Measurements from ENCODE around the gene SH3PXD2B. TPM values are rescaled to one million over a fixed set of nuclear protein-coding genes. Genes with fewer than 3 reads are reported as not detected.

SH3PXD2B gene
- total and polyA plus RNA-seq, 2 donors (not counting 1 experiment from before 2014, with no cell fraction given), result not detected

- H3K27ac Mint-ChIP-seq, result no peak overlapping the region
- H3K4me1 ChIP-seq (ENCODE audit: control insufficient read depth in 2 of 2, insufficient read depth in 2 of 2, low read length in 2 of 2), result no peaks in the 10 kb centered on the region
- no peak for TF ChIP-seq CTCF (IDR thresholded peaks at IDR 0.05)
- TF ChIP-seq EZH2 (IDR thresholded peaks at IDR 0.05; ENCODE audit: borderline replicate concordance, insufficient read depth, low read depth, low read length, poor library complexity, severe bottlenecking), result no peak
- no peak for ATAC-seq (ENCODE audit: low read depth)
- H2AFZ ChIP-seq (ENCODE audit: insufficient read depth, low read depth, low read length, poor library complexity, severe bottlenecking), result no peak overlapping the region
- H3K79me2 ChIP-seq (ENCODE audit: control insufficient read depth, insufficient read depth, low read length), result no peaks in the 10 kb centered on the region
- H3K4me1 Mint-ChIP-seq, result peaks cover 6% of the 10 kb centered on the region
- H3K4me3 Mint-ChIP-seq, result no peak overlapping the region
- peaks cover 37% of the 10 kb centered on the region for H3K27me3 Mint-ChIP-seq
- 82% methylated on average over 11 of the region's 14 CpGs for WGBS (ENCODE audit: insufficient coverage)
- no peak overlapping the region for H3K4me2 ChIP-seq (replicated peaks; ENCODE audit: low read depth, low read length, poor library complexity, severe bottlenecking)
- H3K9me3 ChIP-seq (ENCODE audit: control extremely low read depth in 1 of 3, control insufficient read depth in 2 of 3, insufficient read depth in 1 of 3, low read length in 2 of 3), result peaks cover 0 to 3% (median 0%) of the 10 kb centered on the region in 3 donors
- no peak overlapping the region for H3K27ac ChIP-seq (ENCODE audit: low read length in 2 of 2)
- intact Hi-C loops (cut with micrococcal nuclease), result no loop called here
- no peak overlapping the region for H3K4me3 ChIP-seq (ENCODE audit: control extremely low read depth in 1 of 5, extremely low read depth in 1 of 5, insufficient read depth in 1 of 5, low read depth in 2 of 5, low read length in 4 of 5)
- H3K27me3 ChIP-seq (replicated peaks in 1 of 4; ENCODE audit: control extremely low read depth in 1 of 4, control insufficient read depth in 3 of 4, insufficient read depth in 4 of 4, low read length in 3 of 4), result peaks cover 0 to 6% (median 0%) of the 10 kb centered on the region in 4 experiments
- DNase-seq, result no peak
- no peaks in the 10 kb centered on the region for H3K9me3 Mint-ChIP-seq (ENCODE audit: insufficient read depth)
- no peak overlapping the region for H3K9ac ChIP-seq (ENCODE audit: low read length)
- ChIA-PET POLR2A (no interaction called here), CTCF (no interaction called here)
- no peaks in the 10 kb centered on the region for H4K20me1 ChIP-seq (ENCODE audit: control insufficient read depth, insufficient read depth, low read length, poor library complexity, severe bottlenecking)
- no peaks in the 10 kb centered on the region for H3K36me3 ChIP-seq (replicated peaks in 1 of 2; ENCODE audit: control extremely low read depth in 1 of 2, control insufficient read depth in 1 of 2, extremely low read depth in 1 of 2, insufficient read depth in 2 of 2, low read length in 1 of 2)
Observed at GRCh38 chr5:172492097-172492840, 37.9 kb upstream of the SH3PXD2B start.

GRCh38 chr5:172491481-172491880 lies 37.2 kb upstream of the SH3PXD2B start:
- ChIA-PET POLR2A (no interaction called here), CTCF (no interaction called here)
- Histone ChIP-seq H3K79me2 (ENCODE audit: control insufficient read depth, insufficient read depth, low read length) (no peaks in the 10 kb centered on the region), H3K9me3 (ENCODE audit: control extremely low read depth in 1 of 3, control insufficient read depth in 2 of 3, insufficient read depth in 1 of 3, low read length in 2 of 3) (no peaks in the 10 kb centered on the region), H3K4me2 (replicated peaks; ENCODE audit: low read depth, low read length, poor library complexity, severe bottlenecking) (no peak overlapping the region), H3K4me3 (ENCODE audit: control extremely low read depth in 1 of 5, extremely low read depth in 1 of 5, insufficient read depth in 1 of 5, low read depth in 2 of 5, low read length in 4 of 5) (no peak overlapping the region), H3K9ac (ENCODE audit: low read length) (no peak overlapping the region), H3K27me3 (replicated peaks in 1 of 4; ENCODE audit: control extremely low read depth in 1 of 4, control insufficient read depth in 3 of 4, insufficient read depth in 4 of 4, low read length in 3 of 4) (peaks cover 0 to 6% (median 0%) of the 10 kb centered on the region in 4 experiments), H4K20me1 (ENCODE audit: control insufficient read depth, insufficient read depth, low read length, poor library complexity, severe bottlenecking) (no peaks in the 10 kb centered on the region), H3K36me3 (replicated peaks in 1 of 2; ENCODE audit: control extremely low read depth in 1 of 2, control insufficient read depth in 1 of 2, extremely low read depth in 1 of 2, insufficient read depth in 2 of 2, low read length in 1 of 2) (no peaks in the 10 kb centered on the region), H3K27ac (ENCODE audit: low read length in 2 of 2) (no peak overlapping the region), H3K4me1 (ENCODE audit: control insufficient read depth in 2 of 2, insufficient read depth in 2 of 2, low read length in 2 of 2) (no peaks in the 10 kb centered on the region), H2AFZ (ENCODE audit: insufficient read depth, low read depth, low read length, poor library complexity, severe bottlenecking) (no peak overlapping the region)
- Mint-ChIP-seq H3K4me1 (peaks cover 6% of the 10 kb centered on the region), H3K9me3 (ENCODE audit: insufficient read depth) (no peaks in the 10 kb centered on the region), H3K27me3 (peaks cover 36% of the 10 kb centered on the region), H3K4me3 (no peak overlapping the region), H3K27ac (no peak overlapping the region)
- intact Hi-C loops (cut with micrococcal nuclease), result no loop called here
- ATAC-seq (ENCODE audit: low read depth), result no peak
- no peak for DNase-seq
- TF ChIP-seq CTCF (IDR thresholded peaks at IDR 0.05) (no peak), EZH2 (IDR thresholded peaks at IDR 0.05; ENCODE audit: borderline replicate concordance, insufficient read depth, low read depth, low read length, poor library complexity, severe bottlenecking) (no peak)
- WGBS (ENCODE audit: insufficient coverage), result 52% methylated on average over 5 of the region's 8 CpGs

Data from B cell (primary cell).